Ovary (tissue), 9 donors: ENCODE data around the gene SV2C. TPM values are rescaled to one million over a fixed set of nuclear protein-coding genes. Genes with fewer than 3 reads are reported as not detected.

Experiments
- DNase-seq, 5 donors: peaks; one replicate each; pipeline ENCODE4 v3.0.0-alpha.2; 2019 to 2020
- H3K27ac ChIP-seq, 2 donors: fragments of 200-600 bp; one replicate each; pipeline versions ENCODE4 v1.5.1 to v1.8.0; 2019 to 2022
- H3K27me3 ChIP-seq: fragments of 200-600 bp; one replicate; pipeline ENCODE4 v1.8.0; 2022
- H3K36me3 ChIP-seq: fragments of 200-600 bp; sonication (generic); one replicate; pipeline ENCODE4 v1.5.1; 2019
- H3K4me1 ChIP-seq: one replicate; pipeline ENCODE4 v1.8.1; 2013; ENCODE audit warnings: mild to moderate bottlenecking, moderate library complexity; ENCODE audit not compliant: insufficient read depth
- H3K4me3 ChIP-seq: fragments of 200-600 bp; sonication (generic); one replicate; pipeline ENCODE4 v1.5.1; 2017
- H3K9me3 ChIP-seq, 2 donors: fragments of 200-600 bp in 1 of 2; sonication (generic) in 1 of 2; one replicate each; pipeline versions ENCODE4 v1.5.1 to v1.8.1; 2013 to 2019; ENCODE audit warnings: mild to moderate bottlenecking in 1 of 2, moderate library complexity in 1 of 2
- CTCF ChIP-seq, 3 donors: fragments of 450-650 bp in 2 of 3; fragments of 200-600 bp in 1 of 3; IDR thresholded peaks; one replicate each; pipeline versions ENCODE4 v1.5.1 to v1.8.0; 2016 to 2022; ENCODE audit warnings: antibody characterized with exemption in 3 of 3, mild to moderate bottlenecking in 1 of 3
- EP300 ChIP-seq: sonication (generic); formaldehyde crosslinking; IDR thresholded peaks from one replicate; pipeline ENCODE4 v1.6.1; 2017; ENCODE audit warnings: antibody characterized with exemption
- POLR2A ChIP-seq: fragments of 450-650 bp; IDR thresholded peaks from one replicate; pipeline ENCODE4 v1.6.1; 2017; ENCODE audit warnings: antibody characterized with exemption, mild to moderate bottlenecking, moderate library complexity
- WGBS, 3 donors: extraction: QIAGEN DNeasy Blood & Tissue Kit in 1 of 3; methylation state at CpG; one replicate each; pipeline versions ENCODE4 v1.1.5 to v1.1.7; 2013 to 2017; 5-methylcytosine and 5-hydroxymethylcytosine counted together
- intact Hi-C, 4 donors: fragments of 100-400 bp; cut with DNase I; formaldehyde crosslinking; loops; one replicate each; pipeline versions ENCODE4 v1.11.0 to v1.15.1; 2022 to 2023
- polyA plus RNA-seq, 2 donors: library from polyadenylated mRNA; stranded (reverse); fragments of 200-250 nt in 1 of 2; fragments of 350-450 nt in 1 of 2; fragmentation: Illumina TruSeq in 1 of 2; extraction: RNeasy Lipid Tissue Mini Kit (QIAGEN cat#74804) in 1 of 2; gene quantifications; one replicate each; pipeline ENCODE4 v1.2.3, GENCODE V29; 2013 to 2014
- total RNA-seq, 7 donors: library from RNA; depleted of rRNA in 2 of 7; stranded (reverse); fragments of >200 nt in 2 of 7; fragmentation: NEBNext Ultra II Directional in 3 of 7; extraction: Animal tissue kit (Norgen Biotek cat#: 25700) in 3 of 7; gene quantifications; one replicate each; pipeline versions ENCODE4 v1.1.0 to v1.2.4, GENCODE V29; 2016 to 2023
- donor health status: DM: no; HTN: no; CAD: no; lungs with moderate emphysema.
- donor health status: DM: no; HTN: no; CAD: no.
- donor health status: Bipolar disorder and iron deficiency.
- donor health status: DM: yes; HTN: yes; CAD: no.
- donor health status: DM: no; HTN: no; CAD: no.
- donor health status: DM: yes; HTN: yes; CAD: no.

SV2C gene
- total and polyA plus RNA-seq, 9 donors: 0.10 to 1.3 (median 0.51) TPM

- TF ChIP-seq POLR2A (no peak), EP300 (no peak), CTCF (IDR thresholded peaks at IDR 0.05) (no peak)
- 31 to 53% (median 42%) methylated on average over 1 of the region's 1 CpG for WGBS, 3 donors
- no peaks in the 10 kb centered on the region for H3K36me3 ChIP-seq
- no peaks in the 10 kb centered on the region for H3K9me3 ChIP-seq
- peaks cover 4% of the 10 kb centered on the region for H3K27me3 ChIP-seq
- no peak for DNase-seq
- no peaks in the 10 kb centered on the region for H3K4me1 ChIP-seq
- intact Hi-C loops: no loop called here
- H3K4me3 ChIP-seq: no peak overlapping the region
- H3K27ac ChIP-seq: no peak overlapping the region
Observed at GRCh38 chr5:76134003-76134402, 50.8 kb downstream of the SV2C start.

GRCh38 chr5:76134646-76135045 is 51.5 kb downstream of the SV2C start:
- no peaks in the 10 kb centered on the region for H3K36me3 ChIP-seq
- intact Hi-C loops: no loop called here
- peaks cover 4% of the 10 kb centered on the region for H3K27me3 ChIP-seq
- H3K4me3 ChIP-seq: no peak overlapping the region
- no peak for TF ChIP-seq CTCF (IDR thresholded peaks at IDR 0.05)
- TF ChIP-seq EP300: no peak
- no peak for TF ChIP-seq POLR2A
- no peaks in the 10 kb centered on the region for H3K4me1 ChIP-seq
- WGBS, 3 donors: 71 to 86% (median 85%) methylated on average over 1 of the region's 1 CpG
- no peak for DNase-seq
- no peaks in the 10 kb centered on the region for H3K9me3 ChIP-seq
- H3K27ac ChIP-seq: no peak overlapping the region

GRCh38 chr5:76137887-76138542 is 54.8 kb downstream of the SV2C start:
- Histone ChIP-seq H3K36me3 (no peaks in the 10 kb centered on the region), H3K4me3 (no peak overlapping the region), H3K4me1 (no peaks in the 10 kb centered on the region), H3K27ac (no peak overlapping the region), H3K9me3 (no peaks in the 10 kb centered on the region), H3K27me3 (no peaks in the 10 kb centered on the region)
- intact Hi-C loops: no loop called here
- no peak for DNase-seq
- WGBS, 3 donors: 53 to 76% (median 69%) methylated on average over 3 of the region's 3 CpGs
- no peak for TF ChIP-seq CTCF (IDR thresholded peaks at IDR 0.05)
- no peak for TF ChIP-seq EP300
- no peak for TF ChIP-seq POLR2A

GRCh38 chr5:76143884-76144283 is 60.7 kb downstream of the SV2C start:
- TF ChIP-seq EP300 (no peak), CTCF (IDR thresholded peaks at IDR 0.05) (no peak), POLR2A (no peak)

More at GRCh38 chr5:76143884-76144283, 60.7 kb downstream of the SV2C start:
- WGBS, 3 donors: 63 to 88% (median 83%) methylated on average over 3 of the region's 3 CpGs
- no peak for DNase-seq
- Histone ChIP-seq H3K4me1 (peaks cover 1% of the 10 kb centered on the region), H3K4me3 (no peak overlapping the region), H3K9me3 (no peaks in the 10 kb centered on the region), H3K27ac (no peak overlapping the region), H3K27me3 (no peaks in the 10 kb centered on the region), H3K36me3 (no peaks in the 10 kb centered on the region)
- intact Hi-C loops: no loop called here
